ENCODE data around the gene P4HTM.
A peak's percentile ranks its signal among the peaks of the same experiment; 100 is the strongest.

P4HTM gene

GRCh38 chr3:49025793-49026520 lies 35.9 kb downstream of the P4HTM start:
- DNase-seq = no peak

- no peak for DNase-seq
Observed at GRCh38 chr3:49026536-49026935, 36.5 kb downstream of the P4HTM start.

- DNase-seq = no peak
Observed at GRCh38 chr3:49027634-49028033, 37.6 kb downstream of the P4HTM start.

- no peak for DNase-seq
Observed at GRCh38 chr3:49028298-49028672, 38.2 kb downstream of the P4HTM start.

- DNase-seq = peak; percentile 97 to 99 (median 99)
Observed at GRCh38 chr3:49028673-49029562, 38.9 kb downstream of the P4HTM start, which contains the start of gene IMPDH2. TSS of gene IMPDH2 (minus strand) at chr3:49029398. CDS start at chr3:49029350, 48 bp downstream.

GRCh38 chr3:49029563-49029884 lies 39.5 kb downstream of the P4HTM start:
- DNase-seq = no peak

GRCh38 chr3:49030321-49030720 lies 40.3 kb downstream of the P4HTM start:
- no peak for DNase-seq

GRCh38 chr3:49032646-49033304 lies 42.7 kb downstream of the P4HTM start:
- DNase-seq = no peak

- no peak for DNase-seq
Observed at GRCh38 chr3:49034650-49035049, 44.6 kb downstream of the P4HTM start.

GRCh38 chr3:49035281-49035680 lies 45.2 kb downstream of the P4HTM start:
- peak; percentile 60 to 81 (median 75) for DNase-seq

- peak in 1 of 3 donors; percentile 7 for DNase-seq
Observed at GRCh38 chr3:49053543-49053942, 63.5 kb downstream of the P4HTM start.

- no peak for DNase-seq
Observed at GRCh38 chr3:49054344-49054862, 64.4 kb downstream of the P4HTM start.

Data from suppressor macrophage treated with lipopolysaccharide for 1 hour (primary cell).